Testis (tissue), 2 donors: ENCODE data around the gene CBX5.

ENCODE experiments used
- POLR2A ChIP-seq: fragments of 450-650 bp; IDR thresholded peaks from one replicate; pipeline ENCODE4 v1.6.1; 2017; ENCODE audit warnings: antibody characterized with exemption, mild to moderate bottlenecking, moderate library complexity
- TF ChIP-seq, protein P1 (sequence below), 3 experiments: fragments of 450-650 bp in 2 of 3; fragments of 200-600 bp in 1 of 3; sonication (generic) in 1 of 3; IDR thresholded peaks; one replicate each; pipeline ENCODE4 v1.5.1; 2016 to 2019; ENCODE audit warnings: antibody characterized with exemption in 3 of 3, mild to moderate bottlenecking in 2 of 3, moderate library complexity in 1 of 3

DNA sequence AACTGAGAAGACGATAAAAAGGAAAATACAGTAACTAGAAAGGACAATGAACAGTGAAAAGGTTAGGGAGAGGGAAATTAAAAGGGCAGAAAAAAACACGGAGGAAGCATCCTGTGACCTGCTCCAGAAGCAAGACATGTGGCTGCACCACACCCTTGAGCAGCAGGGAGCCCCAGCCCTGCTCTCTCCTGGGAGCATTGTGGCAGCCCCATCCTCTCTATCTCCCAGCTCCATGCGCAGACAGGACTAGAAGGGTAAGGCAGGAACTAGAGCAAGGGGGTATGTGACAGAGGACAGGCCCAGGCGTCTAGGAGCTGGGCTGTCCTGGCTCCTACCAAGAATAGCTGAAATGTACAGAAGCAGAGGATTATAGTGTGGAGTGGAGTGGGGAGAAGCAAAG, 52.5 kb downstream of the CBX5 start:
- TF ChIP-seq POLR2A, result no peak
- TF ChIP-seq, protein P1, sequence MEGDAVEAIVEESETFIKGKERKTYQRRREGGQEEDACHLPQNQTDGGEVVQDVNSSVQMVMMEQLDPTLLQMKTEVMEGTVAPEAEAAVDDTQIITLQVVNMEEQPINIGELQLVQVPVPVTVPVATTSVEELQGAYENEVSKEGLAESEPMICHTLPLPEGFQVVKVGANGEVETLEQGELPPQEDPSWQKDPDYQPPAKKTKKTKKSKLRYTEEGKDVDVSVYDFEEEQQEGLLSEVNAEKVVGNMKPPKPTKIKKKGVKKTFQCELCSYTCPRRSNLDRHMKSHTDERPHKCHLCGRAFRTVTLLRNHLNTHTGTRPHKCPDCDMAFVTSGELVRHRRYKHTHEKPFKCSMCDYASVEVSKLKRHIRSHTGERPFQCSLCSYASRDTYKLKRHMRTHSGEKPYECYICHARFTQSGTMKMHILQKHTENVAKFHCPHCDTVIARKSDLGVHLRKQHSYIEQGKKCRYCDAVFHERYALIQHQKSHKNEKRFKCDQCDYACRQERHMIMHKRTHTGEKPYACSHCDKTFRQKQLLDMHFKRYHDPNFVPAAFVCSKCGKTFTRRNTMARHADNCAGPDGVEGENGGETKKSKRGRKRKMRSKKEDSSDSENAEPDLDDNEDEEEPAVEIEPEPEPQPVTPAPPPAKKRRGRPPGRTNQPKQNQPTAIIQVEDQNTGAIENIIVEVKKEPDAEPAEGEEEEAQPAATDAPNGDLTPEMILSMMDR (IDR thresholded peaks at IDR 0.05), result no peak
